HG03378 (cell line): ENCODE results near the gene NUB1.

ENCODE experiments used
- ATAC-seq: cut with Tn5 transposase; IDR thresholded peaks from one replicate; pipeline ENCODE4 v1.9.1; 2021; ENCODE audit warnings: mild to moderate bottlenecking, moderate library complexity; ENCODE audit not compliant: unreplicated experiment

The NUB1 gene

GRCh38 chr7:151388430-151388829, 46.8 kb downstream of the NUB1 start:
- ATAC-seq: no peak

- no peak for ATAC-seq
Observed at GRCh38 chr7:151389096-151389767, 47.6 kb downstream of the NUB1 start.

GRCh38 chr7:151389768-151390597, 48.4 kb downstream of the NUB1 start:
- ATAC-seq: no peak

- ATAC-seq: no peak
Observed at GRCh38 chr7:151390598-151391357, 49.2 kb downstream of the NUB1 start.

- ATAC-seq: no peak
Observed at GRCh38 chr7:151391358-151391730, 49.7 kb downstream of the NUB1 start.

GRCh38 chr7:151392002-151392401, 50.4 kb downstream of the NUB1 start:
- no peak for ATAC-seq

- ATAC-seq: no peak
Observed at GRCh38 chr7:151392426-151392825, 50.8 kb downstream of the NUB1 start.

- no peak for ATAC-seq
Observed at GRCh38 chr7:151393031-151393977, 51.7 kb downstream of the NUB1 start.

- ATAC-seq: no peak
Observed at GRCh38 chr7:151394076-151395035, 52.7 kb downstream of the NUB1 start.

GRCh38 chr7:151395036-151395367, 53.4 kb downstream of the NUB1 start:
- no peak for ATAC-seq

GRCh38 chr7:151396328-151396970, 54.8 kb downstream of the NUB1 start:
- no peak for ATAC-seq

- no peak for ATAC-seq
Observed at GRCh38 chr7:151397026-151397425, 55.4 kb downstream of the NUB1 start.

GRCh38 chr7:151398446-151399304, 57.1 kb downstream of the NUB1 start:
- no peak for ATAC-seq

GRCh38 chr7:151399305-151399601, 57.6 kb downstream of the NUB1 start:
- ATAC-seq: no peak

- no peak for ATAC-seq
Observed at GRCh38 chr7:151399906-151400305, 58.3 kb downstream of the NUB1 start.

GRCh38 chr7:151400626-151401315, 59.2 kb downstream of the NUB1 start:
- ATAC-seq: peak; percentile 79

GRCh38 chr7:151402029-151402835, 60.6 kb downstream of the NUB1 start:
- ATAC-seq: no peak
